MM.1S (cell line): ENCODE data around the gene GAB2.

Experiments used
- DNase-seq: peaks from one replicate; pipeline ENCODE4 v3.0.0-alpha.2; 2015
- H2AFZ ChIP-seq: fragments of 300-600 bp; sonication (generic); 2 replicates; pipeline ENCODE4 v1.6.0; 2016; ENCODE audit warnings: antibody characterized with exemption, low read length
- H3F3A ChIP-seq: fragments of 300-600 bp; sonication (generic); 2 replicates; pipeline ENCODE4 v1.6.1; 2016; ENCODE audit warnings: mild to moderate bottlenecking, antibody characterized with exemption, low read length, moderate library complexity, mixed read lengths; ENCODE audit not compliant: insufficient read depth
- H3K27ac ChIP-seq: fragments of 300-600 bp; sonication (generic); 2 replicates; pipeline ENCODE4 v1.5.1; 2016; ENCODE audit warnings: mild to moderate bottlenecking, low read length
- H3K27me3 ChIP-seq: fragments of 300-600 bp; sonication (generic); replicated peaks from 2 replicates; pipeline ENCODE4 v1.6.0; 2016; ENCODE audit warnings: low read length; ENCODE audit not compliant: insufficient read depth
- H3K36me3 ChIP-seq: fragments of 300-600 bp; sonication (generic); replicated peaks from 2 replicates; pipeline ENCODE4 v1.6.1; 2016; ENCODE audit warnings: mild to moderate bottlenecking, low read length, mixed read lengths; ENCODE audit not compliant: insufficient read depth
- H3K4me1 ChIP-seq: fragments of 300-600 bp; sonication (generic); 2 replicates; pipeline ENCODE4 v1.6.1; 2016; ENCODE audit warnings: low read length, mixed read lengths
- H3K4me2 ChIP-seq: fragments of 300-600 bp; sonication (generic); 2 replicates; pipeline ENCODE4 v1.6.0; 2016; ENCODE audit warnings: low read depth, low read length
- H3K4me3 ChIP-seq: fragments of 300-600 bp; sonication (generic); 2 replicates; pipeline ENCODE4 v1.5.1; 2016; ENCODE audit warnings: low read length, mixed read lengths
- H3K79me2 ChIP-seq: fragments of 300-600 bp; sonication (generic); 2 replicates; pipeline ENCODE4 v1.6.1; 2016; ENCODE audit warnings: mixed run types, low read length, mixed read lengths
- H3K9ac ChIP-seq: fragments of 300-600 bp; sonication (generic); 2 replicates; pipeline ENCODE4 v1.6.1; 2016; ENCODE audit warnings: low read length, mixed read lengths
- H3K9me2 ChIP-seq: fragments of 300-600 bp; sonication (generic); replicated peaks from 2 replicates; pipeline ENCODE4 v1.6.1; 2016; ENCODE audit warnings: mild to moderate bottlenecking, low read length, mixed read lengths; ENCODE audit not compliant: insufficient read depth
- H3K9me3 ChIP-seq: fragments of 300-600 bp; sonication (generic); replicated peaks from 2 replicates; pipeline ENCODE4 v1.6.1; 2016; ENCODE audit warnings: mild to moderate bottlenecking, low read length, mixed read lengths; ENCODE audit not compliant: insufficient read depth
- H4K20me1 ChIP-seq: fragments of 300-600 bp; sonication (generic); 2 replicates; pipeline ENCODE4 v1.6.1; 2016; ENCODE audit warnings: mild to moderate bottlenecking, low read length, moderate library complexity, mixed read lengths; ENCODE audit not compliant: insufficient read depth
- EZH2 ChIP-seq: fragments of 300-600 bp; sonication (generic); optimal IDR thresholded peaks from 2 replicates; pipeline ENCODE3; 2017; ENCODE audit warnings: low read depth, mild to moderate bottlenecking, antibody characterized with exemption, low read length, mixed read lengths
- EZH2phosphoT487 ChIP-seq: fragments of 300-600 bp; sonication (generic); IDR thresholded peaks from 2 replicates; pipeline ENCODE4 v1.6.1; 2018; ENCODE audit warnings: antibody characterized with exemption, low read length
- TF ChIP-seq, protein P1 (sequence below): fragments of 300-600 bp; sonication (generic); IDR thresholded peaks from 2 replicates; pipeline ENCODE4 v1.5.1; 2016; ENCODE audit warnings: antibody characterized with exemption, low read length, mixed read lengths

Gene GAB2

GRCh38 chr11:78266451-78266850 is 151.2 kb downstream of the GAB2 start:
- no peak for DNase-seq
- Histone ChIP-seq H3K4me2 (no peak overlapping the region), H3K9me2 (no peaks in the 10 kb centered on the region), H4K20me1 (no peaks in the 10 kb centered on the region), H3K27me3 (no peaks in the 10 kb centered on the region), H3K4me3 (no peak overlapping the region), H3K36me3 (no peaks in the 10 kb centered on the region), H3K79me2 (no peaks in the 10 kb centered on the region), H3F3A (no peaks in the 10 kb centered on the region), H3K9ac (no peak overlapping the region), H3K27ac (no peak overlapping the region), H3K9me3 (no peaks in the 10 kb centered on the region), H3K4me1 (no peaks in the 10 kb centered on the region), H2AFZ (no peak overlapping the region)
- TF ChIP-seq EZH2 = no peak
- TF ChIP-seq, protein P1, sequence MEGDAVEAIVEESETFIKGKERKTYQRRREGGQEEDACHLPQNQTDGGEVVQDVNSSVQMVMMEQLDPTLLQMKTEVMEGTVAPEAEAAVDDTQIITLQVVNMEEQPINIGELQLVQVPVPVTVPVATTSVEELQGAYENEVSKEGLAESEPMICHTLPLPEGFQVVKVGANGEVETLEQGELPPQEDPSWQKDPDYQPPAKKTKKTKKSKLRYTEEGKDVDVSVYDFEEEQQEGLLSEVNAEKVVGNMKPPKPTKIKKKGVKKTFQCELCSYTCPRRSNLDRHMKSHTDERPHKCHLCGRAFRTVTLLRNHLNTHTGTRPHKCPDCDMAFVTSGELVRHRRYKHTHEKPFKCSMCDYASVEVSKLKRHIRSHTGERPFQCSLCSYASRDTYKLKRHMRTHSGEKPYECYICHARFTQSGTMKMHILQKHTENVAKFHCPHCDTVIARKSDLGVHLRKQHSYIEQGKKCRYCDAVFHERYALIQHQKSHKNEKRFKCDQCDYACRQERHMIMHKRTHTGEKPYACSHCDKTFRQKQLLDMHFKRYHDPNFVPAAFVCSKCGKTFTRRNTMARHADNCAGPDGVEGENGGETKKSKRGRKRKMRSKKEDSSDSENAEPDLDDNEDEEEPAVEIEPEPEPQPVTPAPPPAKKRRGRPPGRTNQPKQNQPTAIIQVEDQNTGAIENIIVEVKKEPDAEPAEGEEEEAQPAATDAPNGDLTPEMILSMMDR = no peak
- TF ChIP-seq EZH2phosphoT487 = no peak

DNA sequence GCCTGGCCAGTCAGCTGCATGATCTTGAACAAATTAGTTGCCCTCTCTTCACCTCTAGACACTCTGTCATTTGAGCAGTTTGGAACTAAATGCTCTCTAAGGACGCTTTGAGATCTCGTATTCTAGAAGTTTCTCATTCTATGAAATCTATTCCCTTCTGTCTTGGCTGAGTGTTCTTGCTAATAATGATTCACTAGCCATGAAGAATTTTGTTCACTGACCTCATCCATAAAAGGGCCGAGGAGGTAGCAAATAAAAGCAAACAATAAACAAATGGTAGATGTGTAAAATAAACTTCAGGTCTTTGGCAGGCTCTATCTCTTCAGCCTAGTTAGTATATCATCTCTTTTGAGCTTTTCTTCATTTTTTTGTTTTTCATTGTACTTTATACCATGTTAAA is 152.3 kb downstream of the GAB2 start:
- Histone ChIP-seq H4K20me1 (no peaks in the 10 kb centered on the region), H3K27me3 (no peaks in the 10 kb centered on the region), H3K9me2 (no peaks in the 10 kb centered on the region), H3K79me2 (no peaks in the 10 kb centered on the region), H3K9me3 (no peaks in the 10 kb centered on the region), H3K4me3 (no peak overlapping the region), H3K4me2 (no peak overlapping the region), H3K27ac (no peak overlapping the region), H3F3A (no peaks in the 10 kb centered on the region), H3K4me1 (no peaks in the 10 kb centered on the region), H3K9ac (no peak overlapping the region), H3K36me3 (no peaks in the 10 kb centered on the region), H2AFZ (no peak overlapping the region)
- DNase-seq = no peak
- no peak for TF ChIP-seq EZH2phosphoT487
- no peak for TF ChIP-seq EZH2
- TF ChIP-seq, protein P1 = no peak

DNA sequence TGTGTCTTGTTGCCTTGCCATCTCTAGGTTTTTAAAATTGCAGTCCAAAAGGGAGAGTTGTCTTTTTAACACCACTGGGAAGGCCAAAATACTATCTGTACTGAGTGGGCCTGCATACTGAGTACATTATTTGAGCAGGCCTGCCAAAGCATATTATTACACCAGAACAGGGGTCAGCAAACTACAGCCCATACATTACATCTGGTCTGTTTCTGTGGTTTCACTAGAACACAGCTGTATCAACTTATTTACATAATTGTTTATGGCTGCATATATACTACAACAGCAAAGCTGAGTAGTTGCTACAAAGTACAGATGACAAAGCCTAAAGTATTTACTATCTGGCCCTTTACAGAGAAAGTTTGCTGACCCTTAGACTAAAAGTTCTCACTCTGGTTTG is 154.9 kb downstream of the GAB2 start:
- Histone ChIP-seq H3K4me2 (no peak overlapping the region), H3K27ac (no peak overlapping the region), H2AFZ (no peak overlapping the region), H3K9ac (no peak overlapping the region), H3K4me3 (no peak overlapping the region), H4K20me1 (no peaks in the 10 kb centered on the region), H3K9me2 (no peaks in the 10 kb centered on the region), H3F3A (no peaks in the 10 kb centered on the region), H3K27me3 (no peaks in the 10 kb centered on the region), H3K4me1 (no peaks in the 10 kb centered on the region), H3K36me3 (no peaks in the 10 kb centered on the region), H3K79me2 (no peaks in the 10 kb centered on the region), H3K9me3 (no peaks in the 10 kb centered on the region)
- no peak for DNase-seq
- TF ChIP-seq, protein P1 = no peak
- TF ChIP-seq EZH2phosphoT487 (no peak), EZH2 (no peak)
